Activated CD8-positive, alpha-beta memory T cell treated with anti-CD3 and anti-CD28 coated beads, Interleukin-2, amount 50 U/mL, for 24 hours (primary cell): ENCODE results near the gene STIL.
"Not testable (repeated sequence)": the region's sequence is repeated elsewhere in the genome, so short reads cannot be mapped to it uniquely, and the experiment has no call there.

ENCODE experiments used
- DNase-seq: peaks from one replicate; pipeline ENCODE4 v3.0.0-alpha.2; 2020; ENCODE audit errors: extremely low read depth

STIL gene

DNA sequence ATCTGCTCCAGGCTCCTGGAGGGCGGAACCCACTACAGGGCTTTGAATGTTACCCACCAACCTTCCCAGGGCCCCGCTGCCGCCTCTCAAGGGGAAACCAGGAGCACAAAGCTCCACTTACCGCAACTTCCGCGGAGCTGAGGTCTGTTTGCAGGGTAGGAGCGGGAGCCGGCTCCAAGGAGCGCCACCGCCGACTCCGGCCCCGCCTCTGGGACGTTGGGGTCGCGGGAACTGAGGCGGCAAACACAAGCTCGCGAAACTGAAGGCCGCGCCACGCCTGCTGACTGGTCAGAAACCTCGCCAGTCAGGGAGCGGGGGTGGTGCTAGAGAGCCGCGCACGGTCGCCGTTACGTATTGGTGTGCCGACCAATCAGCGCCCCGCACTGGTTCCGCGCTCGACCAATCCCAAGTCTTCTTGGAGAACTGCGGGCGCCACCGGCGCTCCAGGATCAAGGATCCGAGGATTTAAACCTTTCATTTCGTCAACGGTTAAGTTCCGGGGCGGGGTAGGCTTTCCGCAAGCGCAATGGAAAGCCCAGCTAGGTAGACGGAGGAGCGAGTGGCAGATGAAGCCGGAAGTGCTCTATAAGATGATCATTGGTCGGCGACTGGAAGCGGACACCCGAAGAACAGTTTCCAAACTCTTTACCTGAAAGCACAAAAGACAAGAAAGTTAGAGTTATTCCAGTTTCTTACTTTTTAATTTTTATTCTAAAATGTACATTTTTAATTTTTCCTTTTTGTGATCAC lies at the start of gene STIL:
STIL (minus strand) TSS at position 233 of the 750 bp plus-strand sequence. CDS start 3,828 bp downstream, outside the sequence.
- DNase-seq = peak; percentile 96

DNA sequence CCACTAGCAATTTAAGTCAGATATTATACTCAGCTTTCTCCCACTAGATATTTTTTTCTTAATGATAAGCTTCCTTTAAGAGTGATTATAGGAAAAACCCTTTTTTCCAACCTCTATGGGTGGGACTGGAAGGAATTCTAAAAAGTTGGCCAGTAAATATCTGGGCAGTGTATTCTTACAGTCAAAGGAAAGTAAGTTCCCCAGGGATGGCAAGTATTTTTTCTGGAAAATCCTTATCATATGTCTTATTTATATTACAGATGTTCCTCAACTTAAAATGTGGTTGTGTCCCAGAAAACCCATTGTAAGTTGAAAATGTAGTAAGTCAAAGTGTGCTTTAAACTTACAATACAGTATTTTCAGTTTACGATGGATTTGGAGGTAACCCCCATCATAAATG lies 48.9 kb upstream of the STIL start:
- DNase-seq = no peak

DNA sequence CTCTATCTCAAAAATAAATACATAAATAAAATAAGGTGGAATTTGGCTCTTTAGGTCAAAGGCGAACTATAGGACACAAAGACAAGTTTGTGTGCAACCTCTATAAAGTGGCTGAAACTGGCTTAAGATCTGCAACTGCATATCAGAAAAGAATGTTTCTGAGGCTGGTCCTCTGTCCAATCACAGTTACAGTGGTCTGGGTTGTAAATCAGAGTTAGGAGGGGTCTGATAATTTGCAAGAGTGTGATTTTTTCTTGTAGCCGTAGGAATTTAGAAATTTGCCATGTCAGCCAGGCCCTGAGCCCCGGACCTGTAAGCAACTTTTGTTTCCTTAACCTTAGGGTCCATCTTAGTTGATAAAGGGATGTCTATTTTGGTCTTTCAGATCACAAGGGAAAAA lies 47.4 kb upstream of the STIL start:
- no peak for DNase-seq

DNA sequence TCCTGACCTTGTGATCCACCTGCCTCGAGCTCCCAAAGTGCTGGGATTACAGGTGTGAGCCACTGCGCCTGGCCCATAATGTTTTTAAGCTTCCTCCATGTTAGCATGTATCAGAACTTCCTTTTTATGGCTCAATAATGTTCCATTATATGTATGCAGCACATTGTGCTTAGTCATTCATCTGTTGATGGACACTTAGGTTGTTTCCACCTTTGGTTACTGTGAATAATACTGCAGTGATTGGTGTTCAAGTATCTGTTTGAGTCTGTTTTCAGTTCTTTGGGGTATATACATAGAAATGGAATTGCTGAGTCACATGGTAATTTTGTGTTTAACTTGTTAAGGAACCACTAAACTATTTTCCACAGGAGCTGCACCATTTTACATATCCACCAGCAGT lies 37.4 kb upstream of the STIL start:
- DNase-seq = no peak

DNA sequence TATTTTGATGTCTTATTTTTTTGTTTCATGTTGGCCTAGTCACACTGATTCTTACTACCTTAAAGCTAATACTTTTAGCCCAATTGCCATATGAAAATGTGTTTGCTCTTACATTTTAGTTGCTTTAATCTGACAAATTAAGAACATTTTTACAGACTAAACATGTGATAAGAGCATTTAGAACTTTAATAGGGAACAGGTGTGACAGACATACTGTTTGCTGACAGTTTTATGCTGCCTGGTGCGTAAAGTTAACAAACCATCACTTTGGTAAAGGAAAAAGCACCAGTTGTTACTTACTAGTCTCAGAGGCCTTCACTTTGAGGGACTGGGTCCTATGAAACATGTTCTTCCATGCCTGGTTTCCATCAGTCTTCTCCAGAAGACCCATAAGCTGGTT lies 34.3 kb upstream of the STIL start:
- no peak for DNase-seq

DNA sequence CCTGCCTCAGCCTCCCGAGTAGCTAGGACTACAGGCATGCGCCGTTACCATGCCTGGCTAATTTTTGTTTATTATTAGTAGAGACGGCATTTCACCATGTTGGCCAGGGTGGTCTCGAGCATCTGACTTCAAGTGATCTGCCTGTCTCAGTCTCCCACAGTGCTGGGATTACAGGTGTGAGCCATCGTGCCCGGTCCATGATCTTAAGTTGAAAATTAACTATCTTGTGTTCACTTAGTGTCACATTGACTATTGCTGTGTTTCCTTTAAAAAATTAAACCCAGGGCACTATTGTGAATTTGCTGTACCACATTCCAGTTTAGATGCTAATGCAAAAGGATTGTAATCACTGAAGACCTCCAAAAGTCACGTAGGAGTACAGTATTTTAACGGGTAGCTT lies 33.8 kb upstream of the STIL start:
- no peak for DNase-seq

DNA sequence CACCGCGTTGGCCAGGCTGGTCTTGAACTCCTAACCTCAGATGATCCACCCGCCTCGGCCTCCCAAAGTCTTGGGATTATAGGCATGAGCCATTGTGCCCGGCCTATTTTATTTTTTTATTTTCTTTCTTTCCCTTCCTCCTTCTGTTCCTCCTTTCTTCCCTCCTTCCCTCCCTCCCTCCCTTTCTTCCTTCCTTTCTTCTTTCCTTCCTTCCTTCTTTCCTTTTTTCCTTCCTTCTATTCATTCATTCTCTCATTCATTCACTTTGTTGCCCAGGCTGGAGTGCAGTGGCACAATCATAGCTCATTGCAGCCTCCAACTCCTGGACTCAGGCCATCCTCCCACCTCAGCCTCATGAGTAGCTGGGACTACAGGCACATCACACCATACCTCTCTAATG lies 33.0 kb upstream of the STIL start:
- DNase-seq = not testable (repeated sequence)

DNA sequence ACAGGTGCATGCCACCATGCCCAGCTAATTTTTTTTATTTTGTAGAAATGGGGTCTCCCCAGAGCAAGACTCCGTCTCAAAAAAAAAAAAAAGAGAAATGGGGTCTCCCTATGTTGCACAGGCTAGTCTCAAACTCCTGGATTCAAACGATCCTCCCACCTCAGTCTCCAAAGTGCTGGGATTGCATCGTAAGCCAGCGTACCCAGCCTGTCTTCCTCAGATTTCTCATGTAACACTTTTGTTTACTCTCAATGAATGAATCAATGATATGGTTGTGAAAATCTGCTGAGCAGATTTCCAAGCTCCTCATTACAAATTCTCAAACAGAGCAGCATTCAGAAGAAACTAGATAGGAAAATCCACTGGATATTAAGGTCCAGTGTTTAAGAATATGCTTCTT lies 26.3 kb upstream of the STIL start:
- no peak for DNase-seq

DNA sequence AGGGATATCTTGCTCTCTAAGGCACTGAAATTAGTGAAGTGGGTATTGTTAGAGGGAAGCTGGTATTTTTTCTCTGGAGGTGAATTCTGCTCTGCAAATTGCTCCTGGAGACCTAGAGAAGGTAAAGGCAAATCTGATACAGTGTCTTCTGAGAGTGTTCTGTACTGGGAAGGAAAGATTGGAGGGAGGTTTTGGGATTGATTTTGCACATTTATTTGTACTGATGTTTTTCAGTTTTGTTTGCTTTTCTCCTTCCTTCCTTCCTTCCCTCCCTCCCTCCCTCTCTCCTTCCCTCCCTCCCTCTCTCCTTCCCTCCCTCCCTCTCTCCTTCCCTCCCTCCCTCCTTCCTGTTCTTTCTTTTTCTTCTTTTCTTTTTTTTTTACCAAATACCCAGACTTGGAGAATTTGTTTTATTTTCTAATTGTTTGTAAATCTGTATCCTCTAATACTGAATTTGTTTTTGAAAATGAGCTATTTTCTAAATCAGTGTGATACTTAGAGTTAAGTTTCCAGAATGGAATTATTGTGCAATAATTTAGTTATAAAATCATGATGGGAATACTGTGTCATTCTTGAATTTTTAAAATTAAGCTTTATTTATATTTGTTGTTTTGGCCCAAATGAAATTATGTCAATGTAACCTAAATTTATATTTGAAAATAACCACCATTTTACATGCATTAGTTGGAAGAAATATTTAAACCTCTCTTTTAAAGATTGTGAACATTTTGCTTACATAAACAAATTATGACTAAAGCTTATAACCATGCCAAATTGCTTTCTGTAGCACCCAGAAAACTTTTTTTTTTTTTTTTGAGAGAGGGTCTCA lies 24.5 kb upstream of the STIL start:
- no peak for DNase-seq

DNA sequence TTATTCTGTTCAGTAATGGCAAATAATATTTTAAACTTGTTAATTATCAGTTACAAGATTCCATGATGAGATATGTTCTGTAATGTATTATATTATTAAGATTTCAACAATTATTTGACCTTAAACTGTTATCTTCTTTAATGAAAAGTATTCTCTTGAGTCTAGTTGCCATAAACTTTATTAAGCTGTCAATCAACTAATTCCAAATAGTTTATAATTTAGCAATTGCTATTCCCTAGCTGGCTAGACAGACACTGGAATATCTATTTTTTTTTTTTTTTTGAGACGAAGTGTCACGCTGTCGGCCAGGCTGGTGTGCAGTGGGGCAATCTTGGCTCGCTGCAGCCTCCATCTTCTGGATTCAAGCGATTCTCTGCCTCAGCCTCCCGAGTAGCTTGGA lies 23.4 kb upstream of the STIL start:
- no peak for DNase-seq

DNA sequence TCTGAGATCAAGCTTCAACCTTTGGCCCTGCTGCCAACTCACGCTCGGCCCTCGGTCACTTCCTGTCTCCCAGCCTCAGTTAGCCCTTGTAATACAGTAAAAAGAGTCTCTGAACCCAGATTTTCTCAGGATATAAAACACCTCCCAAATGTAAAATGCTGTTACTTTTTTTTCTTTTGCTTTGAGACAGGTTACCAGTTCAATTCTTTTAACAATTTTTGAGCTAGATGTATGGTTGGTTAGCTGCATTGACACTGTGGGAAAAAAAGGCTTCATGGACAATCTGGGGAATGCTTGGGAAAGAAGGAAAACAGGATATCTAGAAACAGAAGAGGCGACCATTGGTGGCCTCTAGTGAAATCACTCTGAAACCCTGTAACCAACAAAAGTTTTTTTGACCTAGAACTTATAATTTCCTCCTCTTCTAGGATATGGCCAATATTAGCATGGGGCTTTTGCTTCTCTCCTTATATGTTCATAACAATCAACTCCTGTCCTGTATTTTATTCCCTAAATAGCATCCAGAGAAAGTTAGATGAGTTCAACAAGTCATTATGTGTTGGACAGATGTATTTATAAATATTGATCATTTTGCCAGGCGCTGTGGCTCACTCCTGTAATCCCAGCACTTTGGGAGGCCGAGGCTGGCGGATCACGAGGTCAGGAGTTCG lies 21.0 kb upstream of the STIL start:
- no peak for DNase-seq

DNA sequence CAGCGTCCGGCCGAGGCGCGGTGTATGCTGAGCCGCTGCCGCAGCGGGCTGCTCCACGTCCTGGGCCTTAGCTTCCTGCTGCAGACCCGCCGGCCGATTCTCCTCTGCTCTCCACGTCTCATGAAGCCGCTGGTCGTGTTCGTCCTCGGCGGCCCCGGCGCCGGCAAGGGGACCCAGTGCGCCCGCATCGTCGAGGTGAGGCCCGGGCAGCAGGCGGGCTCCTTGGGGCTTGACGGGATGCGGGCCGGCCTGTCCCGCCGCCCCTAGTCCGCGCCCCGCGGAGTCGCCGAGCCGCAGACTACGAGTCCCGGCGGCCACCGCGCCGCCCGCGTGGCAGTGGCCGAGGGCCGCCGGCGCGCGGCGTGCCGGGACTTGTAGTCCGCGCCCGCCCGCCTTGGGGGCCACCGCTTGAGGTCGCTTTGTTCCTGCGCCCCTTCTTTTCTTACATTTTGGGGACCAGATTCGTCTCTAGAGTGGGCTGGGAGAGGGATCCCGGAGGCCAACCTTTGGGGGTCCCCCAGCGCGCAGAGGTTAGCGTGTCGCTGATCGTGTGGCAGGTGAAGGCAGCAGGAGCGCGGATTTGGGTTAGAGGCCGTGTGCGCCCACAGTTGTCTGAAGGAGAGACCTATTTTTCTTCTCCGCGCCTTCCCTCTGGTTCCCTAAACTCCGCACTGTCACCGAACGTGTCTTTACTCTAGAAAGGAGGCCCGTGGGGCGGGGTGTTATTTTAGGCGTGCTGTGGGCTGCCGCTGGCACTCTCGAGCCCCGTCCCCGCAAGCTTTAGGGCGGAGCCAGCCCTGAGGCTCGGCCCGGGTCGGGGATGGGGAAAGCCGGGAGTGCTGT lies 20.2 kb upstream of the STIL start:
- peak; percentile 21 for DNase-seq

DNA sequence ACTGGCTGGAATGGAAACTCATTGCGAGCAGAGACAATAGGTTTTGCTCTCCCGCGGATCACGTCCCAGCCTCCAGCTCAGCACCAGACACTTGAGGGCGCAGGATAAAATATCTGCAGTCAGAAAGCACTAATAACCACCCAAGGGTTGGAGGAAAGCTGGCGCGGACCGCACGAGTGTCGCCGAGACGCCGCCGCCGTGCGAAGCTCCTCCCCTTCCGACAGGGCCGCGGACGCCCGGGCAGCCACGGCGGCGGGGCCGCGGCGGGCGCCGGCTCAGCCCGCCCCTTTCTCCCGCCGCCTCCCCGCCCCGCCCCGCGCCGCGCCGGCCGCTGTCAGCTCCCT lies 19.6 kb upstream of the STIL start, which contains the start of gene CMPK1:
CMPK1 (plus strand) TSS at position 213 of the 344 bp plus-strand sequence. CDS start 156 bp downstream, outside the sequence.
- peak; percentile 52 for DNase-seq

DNA sequence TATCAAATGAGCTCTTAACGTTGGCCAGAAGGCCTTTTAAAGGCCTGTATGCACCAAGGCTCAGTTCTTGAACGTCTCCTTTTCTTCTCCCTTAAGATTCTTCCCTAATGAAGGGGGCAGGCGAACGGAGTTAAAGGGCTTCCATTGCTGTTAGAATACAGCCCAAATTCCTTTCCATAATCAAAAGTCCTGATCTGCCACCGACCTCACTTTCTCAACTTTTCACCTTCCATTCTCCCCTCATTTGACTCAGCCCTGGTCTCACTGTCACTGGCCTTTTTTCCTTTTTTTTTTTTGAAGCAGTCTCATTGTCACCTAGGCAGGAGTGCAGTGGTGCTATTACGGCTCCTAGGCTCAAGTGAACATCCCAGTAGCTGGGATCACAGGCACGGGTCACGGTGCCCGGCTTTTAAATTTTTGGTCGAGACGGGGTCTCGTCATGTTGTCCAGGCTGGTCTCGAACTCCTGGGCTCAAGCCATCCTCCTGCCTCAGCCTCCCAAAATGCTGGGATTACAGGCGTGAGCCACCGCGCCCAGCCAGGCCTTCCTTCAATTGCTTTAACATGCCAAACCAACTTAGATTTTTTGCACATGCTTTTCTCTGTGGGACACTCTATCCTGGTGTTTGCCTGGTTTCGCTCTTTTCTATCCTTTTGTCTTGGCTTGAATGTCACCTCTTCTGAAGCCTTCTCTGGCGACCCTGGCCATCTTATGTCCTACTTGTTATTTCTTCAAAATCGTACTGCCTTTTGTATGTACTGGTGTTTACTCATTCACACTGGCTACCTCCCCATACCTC lies 19.0 kb upstream of the STIL start:
- DNase-seq = no peak

DNA sequence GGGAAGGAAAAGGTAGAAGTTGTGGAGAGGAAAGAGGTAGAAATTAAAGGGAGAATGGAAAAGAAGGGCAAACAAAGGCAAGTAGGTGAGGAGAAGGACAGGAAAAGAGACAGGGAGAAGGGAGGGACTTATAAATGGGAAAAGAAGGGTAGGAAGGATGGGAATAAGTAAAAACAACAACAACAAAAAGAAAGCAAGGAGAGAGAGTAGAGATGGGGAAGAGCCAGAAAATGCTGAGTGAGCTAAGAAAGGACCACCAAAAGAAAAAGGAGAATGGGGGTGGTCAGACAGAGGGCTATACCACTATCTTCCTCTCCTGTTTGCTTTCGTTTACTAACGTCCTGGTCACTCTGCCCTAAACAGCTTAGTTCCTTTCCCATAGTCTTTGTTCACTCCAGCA lies 17.9 kb upstream of the STIL start:
- no peak for DNase-seq

DNA sequence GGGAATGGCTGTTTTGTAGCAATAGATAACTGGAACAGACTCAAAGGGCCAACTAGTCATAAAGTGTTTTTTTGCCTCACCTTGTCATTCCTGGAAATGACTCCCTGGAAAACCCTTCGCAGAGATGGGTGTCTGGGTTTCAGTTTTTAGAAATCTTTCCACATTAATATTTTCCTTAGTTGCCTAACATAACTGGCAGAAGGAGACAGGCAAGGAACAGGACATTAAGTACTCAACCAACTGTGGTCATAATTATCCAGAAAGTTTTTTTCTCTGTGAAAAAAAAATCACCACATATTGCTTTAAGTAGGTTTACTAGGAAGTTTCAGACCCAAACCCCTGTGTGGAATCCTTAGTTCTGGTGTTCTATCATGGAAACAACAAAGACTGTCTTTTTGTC lies 16.3 kb upstream of the STIL start:
- no peak for DNase-seq

DNA sequence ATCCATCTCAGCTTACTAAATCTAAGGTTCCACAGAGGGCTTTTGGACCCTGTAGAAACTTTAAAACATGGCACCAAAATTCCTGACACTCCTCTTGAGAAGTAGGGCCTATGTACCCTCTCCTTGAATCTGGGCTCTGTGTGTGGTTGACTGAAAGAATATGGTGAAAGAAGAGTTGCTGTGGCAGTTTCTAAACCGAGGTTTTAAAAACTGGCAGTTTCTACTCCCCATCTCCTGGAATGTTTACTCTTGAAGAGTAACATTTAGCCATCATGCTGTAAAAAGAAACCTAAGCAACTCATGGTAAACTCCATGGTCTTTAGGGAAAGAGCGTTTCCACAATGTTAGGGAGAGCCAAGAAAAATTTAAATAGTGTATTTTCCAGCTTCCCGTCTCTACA lies 15.0 kb upstream of the STIL start:
- no peak for DNase-seq

DNA sequence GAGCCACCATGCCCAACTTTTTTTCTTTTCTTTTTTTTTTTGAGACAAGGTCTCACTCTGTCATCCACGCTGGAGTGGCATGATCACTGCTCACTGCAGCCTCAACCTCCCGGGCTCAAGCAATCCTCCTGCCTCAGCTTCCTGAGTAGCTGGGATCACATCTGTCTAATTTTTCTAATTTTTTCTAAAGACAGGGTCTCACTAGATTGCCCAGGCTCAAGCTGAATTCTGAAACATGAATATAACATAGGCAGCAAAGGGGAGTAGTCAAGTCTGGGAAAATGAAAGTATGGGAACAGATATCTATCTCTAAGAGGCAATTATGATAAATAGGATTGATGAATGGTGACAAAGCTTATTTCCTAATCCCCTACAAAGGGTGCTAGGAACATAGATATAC lies 12.3 kb upstream of the STIL start:
- no peak for DNase-seq

DNA sequence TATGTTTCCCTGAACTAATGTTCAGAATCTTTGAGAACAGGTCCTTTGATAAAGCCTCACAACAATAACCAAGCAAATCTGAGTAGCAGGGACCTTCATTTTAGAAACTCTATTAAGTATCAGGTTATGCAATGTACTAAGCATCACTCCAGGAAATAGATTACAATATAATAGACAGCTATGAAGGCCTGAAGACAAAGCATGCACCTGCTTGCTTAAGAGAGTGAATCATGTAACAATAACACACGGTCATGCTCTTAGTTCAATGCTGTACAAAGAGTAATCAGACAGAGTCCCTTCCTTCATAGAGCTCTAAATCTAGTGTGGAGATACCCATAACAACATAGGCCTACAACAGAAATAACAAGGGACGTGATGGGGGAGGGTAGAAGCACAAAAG lies 11.6 kb upstream of the STIL start:
- no peak for DNase-seq

DNA sequence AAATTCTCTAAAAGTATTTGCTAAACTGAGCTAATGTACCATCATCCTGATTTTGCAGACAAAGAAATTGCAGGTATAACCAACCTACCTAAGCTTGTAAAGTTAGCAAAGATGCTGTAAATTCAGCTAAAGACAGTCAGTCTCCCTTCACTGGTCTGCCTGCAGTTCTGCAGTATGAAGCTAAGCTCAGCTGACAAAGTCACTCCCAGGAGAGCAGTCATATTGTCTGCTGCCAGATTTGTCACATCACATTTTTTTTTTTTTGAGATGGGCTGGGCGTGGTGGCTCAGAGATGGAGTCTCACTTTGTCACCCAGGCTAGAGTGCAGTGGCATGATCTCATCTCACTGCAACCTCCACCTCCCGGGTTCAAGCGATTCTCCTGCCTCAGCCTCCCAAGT lies 10.7 kb upstream of the STIL start:
- DNase-seq = no peak

DNA sequence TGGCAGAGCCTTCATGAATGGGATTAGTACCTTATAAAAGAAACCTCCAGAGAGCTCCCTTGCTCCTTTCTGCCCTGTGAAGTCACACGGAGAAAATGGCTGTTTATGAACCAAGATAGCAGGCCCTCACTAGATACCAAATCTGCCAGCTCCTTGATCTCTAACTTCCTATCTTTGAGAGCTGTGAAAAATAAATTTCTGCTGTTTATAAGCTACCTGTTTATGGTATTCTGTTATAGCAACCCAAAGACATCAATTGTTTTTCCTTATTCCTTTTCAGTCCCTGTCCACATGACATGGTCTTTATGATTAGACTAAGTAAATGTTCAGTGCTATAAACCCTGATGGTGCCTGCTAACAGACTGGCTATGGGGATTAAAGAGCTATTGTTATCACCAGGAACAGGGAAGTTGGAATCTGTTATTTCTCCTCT lies 9.7 kb upstream of the STIL start:
- DNase-seq = no peak
